Measurements from ENCODE around the gene NTRK1. TPM values are rescaled to one million over a fixed set of nuclear protein-coding genes. Genes with fewer than 3 reads are reported as not detected.

NTRK1 gene
- total RNA-seq, result 1 to 10 TPM in 1 of 4 donors, under 1 TPM in 2, not detected in 1; 0.20 to 2.6 (median 0.64) TPM

DNA sequence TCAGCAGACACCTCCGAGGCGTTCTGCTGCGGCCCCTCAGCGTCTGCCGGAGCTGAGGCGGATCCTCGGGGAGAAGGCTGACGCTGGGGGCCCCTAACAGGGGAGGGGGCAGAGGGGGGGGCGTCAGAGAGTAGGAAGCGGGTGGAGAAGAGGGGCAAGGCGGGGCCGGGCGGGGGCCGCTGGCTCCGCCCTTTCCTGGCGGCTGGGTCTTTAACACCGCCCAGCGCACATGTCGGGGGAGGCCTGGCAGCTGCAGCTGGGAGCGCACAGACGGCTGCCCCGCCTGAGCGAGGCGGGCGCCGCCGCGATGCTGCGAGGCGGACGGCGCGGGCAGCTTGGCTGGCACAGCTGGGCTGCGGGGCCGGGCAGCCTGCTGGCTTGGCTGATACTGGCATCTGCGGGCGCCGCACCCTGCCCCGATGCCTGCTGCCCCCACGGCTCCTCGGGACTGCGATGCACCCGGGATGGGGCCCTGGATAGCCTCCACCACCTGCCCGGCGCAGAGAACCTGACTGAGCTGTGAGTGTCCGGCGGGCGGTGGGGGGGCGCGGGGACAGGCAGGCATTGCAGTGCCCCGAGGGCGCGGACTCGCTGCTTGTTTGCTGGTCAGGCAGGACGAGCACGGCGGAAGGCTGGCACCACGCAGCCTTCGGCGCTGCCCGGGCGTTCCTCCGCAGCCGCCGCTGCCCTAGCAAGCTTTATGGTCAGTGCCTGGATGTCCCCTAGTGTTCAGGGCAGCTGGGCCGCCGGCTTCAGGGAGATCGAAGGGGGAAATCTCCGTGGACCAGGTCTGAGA, at the start of gene NTRK1:
Gene NTRK1 (plus strand): TSS at position 238 of the 796 bp plus-strand sequence. CDS start 70 bp downstream, at position 308.
- Histone ChIP-seq H3K9me3 (no peaks in the 10 kb centered on the region), H3K4me1 (peaks cover 14 to 27% (median 25%) of the 10 kb centered on the region in 4 donors), H3K36me3 (no peaks in the 10 kb centered on the region), H3K27me3 (peaks cover 89% of the 10 kb centered on the region), H3K4me3 (peak within 1 kb of the TSS in 3 of 4 donors; percentile 11 to 37 (median 15)), H3K27ac (no peak within 1 kb of the TSS)
- 17% methylated on average over 9 of the region's 69 CpGs; no CpG with 5 or more reads in 1 of the 2 donors for WGBS, 2 donors (ENCODE audit: low coverage in 1 of 2)
- TF ChIP-seq POLR2A (IDR thresholded peaks at IDR 0.05) (no peak), EP300 (IDR thresholded peaks at IDR 0.05; ENCODE audit: low read depth) (no peak), POLR2AphosphoS5 (IDR thresholded peaks at IDR 0.05) (no peak)
- TF ChIP-seq, protein P1, sequence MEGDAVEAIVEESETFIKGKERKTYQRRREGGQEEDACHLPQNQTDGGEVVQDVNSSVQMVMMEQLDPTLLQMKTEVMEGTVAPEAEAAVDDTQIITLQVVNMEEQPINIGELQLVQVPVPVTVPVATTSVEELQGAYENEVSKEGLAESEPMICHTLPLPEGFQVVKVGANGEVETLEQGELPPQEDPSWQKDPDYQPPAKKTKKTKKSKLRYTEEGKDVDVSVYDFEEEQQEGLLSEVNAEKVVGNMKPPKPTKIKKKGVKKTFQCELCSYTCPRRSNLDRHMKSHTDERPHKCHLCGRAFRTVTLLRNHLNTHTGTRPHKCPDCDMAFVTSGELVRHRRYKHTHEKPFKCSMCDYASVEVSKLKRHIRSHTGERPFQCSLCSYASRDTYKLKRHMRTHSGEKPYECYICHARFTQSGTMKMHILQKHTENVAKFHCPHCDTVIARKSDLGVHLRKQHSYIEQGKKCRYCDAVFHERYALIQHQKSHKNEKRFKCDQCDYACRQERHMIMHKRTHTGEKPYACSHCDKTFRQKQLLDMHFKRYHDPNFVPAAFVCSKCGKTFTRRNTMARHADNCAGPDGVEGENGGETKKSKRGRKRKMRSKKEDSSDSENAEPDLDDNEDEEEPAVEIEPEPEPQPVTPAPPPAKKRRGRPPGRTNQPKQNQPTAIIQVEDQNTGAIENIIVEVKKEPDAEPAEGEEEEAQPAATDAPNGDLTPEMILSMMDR (IDR thresholded peaks at IDR 0.05), result no peak
- DNase-seq, result peak; percentile 31
- intact Hi-C loops (cut with DNase I; ENCODE audit: low total_unique reads), result no loop called here
- in situ Hi-C loops (cut with MboI; ENCODE audit: low pct_ligation_motif_present in 1 of 4, low pct_unique_long_range_greater_than_20kb in 1 of 4, low sequenced_read_pairs in 3 of 4), result loop anchor here in 3 of 4 donors (10.0 to 25.0 kb wide), 2 partner anchors 156 to 174 kb away; partner anchors contain the start of genes NES (in 2 of the 3) and CRABP2 (in 1 of the 3)

DNA sequence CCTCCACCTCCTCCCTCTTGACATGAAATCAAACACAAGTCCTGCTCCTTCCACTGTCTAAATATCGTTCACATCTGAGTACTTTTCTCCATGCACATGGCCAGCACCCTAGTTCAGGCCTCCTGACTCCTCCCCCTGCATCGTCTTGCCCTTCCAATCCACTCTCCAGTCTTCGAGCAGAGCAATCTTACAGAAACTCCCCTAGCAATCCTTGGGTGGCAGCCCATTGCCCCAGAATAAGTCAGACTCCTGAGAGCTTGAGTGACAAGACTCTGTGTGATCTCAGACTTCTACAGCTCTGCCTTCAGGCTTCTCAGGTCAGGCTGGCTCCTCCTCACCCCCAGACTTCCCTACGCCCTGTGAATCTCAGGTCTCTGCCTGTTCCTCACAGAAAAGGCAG, 49.5 kb upstream of the NTRK1 start:
- Histone ChIP-seq H3K9me3 (no peaks in the 10 kb centered on the region), H3K4me3 (no peak overlapping the region), H3K36me3 (no peaks in the 10 kb centered on the region), H3K27me3 (no peaks in the 10 kb centered on the region), H3K27ac (no peak overlapping the region), H3K4me1 (peaks cover 9 to 28% (median 14%) of the 10 kb centered on the region in 4 donors)
- TF ChIP-seq, protein P1 (IDR thresholded peaks at IDR 0.05), result no peak
- no peak for TF ChIP-seq POLR2AphosphoS5 (IDR thresholded peaks at IDR 0.05)
- no peak for TF ChIP-seq EP300 (IDR thresholded peaks at IDR 0.05; ENCODE audit: low read depth)
- no peak for TF ChIP-seq POLR2A (IDR thresholded peaks at IDR 0.05)
- in situ Hi-C loops (cut with MboI; ENCODE audit: low pct_ligation_motif_present in 1 of 4, low pct_unique_long_range_greater_than_20kb in 1 of 4, low sequenced_read_pairs in 3 of 4) (no loop called here), intact Hi-C loops (cut with DNase I; ENCODE audit: low total_unique reads) (no loop called here)
- 53 to 64% methylated on average over 2 to 4 of the region's 4 CpGs for WGBS, 2 donors (ENCODE audit: low coverage in 1 of 2)
- DNase-seq, result no peak

DNA sequence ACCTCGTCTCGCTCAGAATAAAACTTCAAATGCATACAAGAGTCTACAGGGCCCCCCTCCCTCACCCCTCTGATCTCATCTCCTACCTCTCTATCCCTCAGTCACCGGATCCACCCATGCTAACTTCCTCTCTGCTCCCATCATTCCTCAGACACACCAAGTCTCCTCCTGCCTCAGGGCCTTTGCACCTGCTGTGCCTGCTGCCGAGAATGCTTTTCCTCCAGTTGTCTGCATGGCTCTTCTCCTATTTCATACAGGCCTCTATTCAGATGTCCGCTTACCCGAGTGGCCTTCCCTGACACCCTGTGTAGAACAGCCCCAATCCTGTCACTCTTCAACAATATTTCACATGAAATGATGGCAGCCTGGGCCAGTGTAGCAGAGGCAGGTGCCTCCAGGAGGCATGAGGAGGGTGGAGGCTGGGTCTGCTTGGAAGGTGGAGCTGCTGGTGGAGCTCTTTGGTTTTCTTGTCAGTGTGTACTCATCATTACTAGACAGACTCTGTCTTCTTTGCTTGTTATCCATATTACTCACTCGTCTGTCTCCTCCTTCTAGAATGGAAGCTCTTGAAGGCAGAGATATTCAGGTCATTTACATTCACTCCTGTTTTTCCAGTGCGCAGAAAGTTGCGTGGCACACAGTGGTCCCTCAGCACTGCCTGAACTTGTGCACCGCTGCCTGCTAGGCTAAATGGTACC, 48.2 kb upstream of the NTRK1 start:
- intact Hi-C loops (cut with DNase I; ENCODE audit: low total_unique reads) (no loop called here), in situ Hi-C loops (cut with MboI; ENCODE audit: low pct_ligation_motif_present in 1 of 4, low pct_unique_long_range_greater_than_20kb in 1 of 4, low sequenced_read_pairs in 3 of 4) (no loop called here)
- peaks cover 6 to 22% (median 13%) of the 10 kb centered on the region in 4 donors for H3K4me1 ChIP-seq
- WGBS, 2 donors (ENCODE audit: low coverage in 1 of 2), result 95 to 98% methylated on average over 8 to 10 of the region's 10 CpGs
- DNase-seq, result no peak
- H3K4me3 ChIP-seq, result no peak overlapping the region
- TF ChIP-seq EP300 (IDR thresholded peaks at IDR 0.05; ENCODE audit: low read depth) (no peak), POLR2A (IDR thresholded peaks at IDR 0.05) (no peak), POLR2AphosphoS5 (IDR thresholded peaks at IDR 0.05) (no peak)
- TF ChIP-seq, protein P1 (IDR thresholded peaks at IDR 0.05), result no peak
- no peak overlapping the region for H3K27ac ChIP-seq
- H3K27me3 ChIP-seq, result no peaks in the 10 kb centered on the region
- no peaks in the 10 kb centered on the region for H3K36me3 ChIP-seq
- no peaks in the 10 kb centered on the region for H3K9me3 ChIP-seq

DNA sequence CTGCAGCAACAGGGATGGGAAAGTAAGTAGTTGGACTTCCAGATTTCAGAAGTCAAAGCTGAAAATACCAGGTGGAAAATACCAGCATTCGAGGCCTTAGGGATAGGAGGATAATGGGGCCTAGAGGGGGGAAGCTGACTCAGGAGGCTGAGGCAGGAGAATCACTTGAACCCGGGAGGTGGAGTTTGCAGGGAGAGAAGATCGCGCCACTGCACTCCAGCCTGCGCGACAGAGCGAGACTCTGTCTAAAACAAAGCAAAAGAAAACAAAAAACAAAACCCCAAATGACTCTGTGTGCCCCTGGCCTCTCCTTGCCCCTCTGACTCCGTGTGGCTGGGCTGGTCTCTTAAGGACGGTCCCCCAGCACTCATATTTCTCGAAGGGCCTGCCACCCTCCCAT, 47.4 kb upstream of the NTRK1 start:
- 41% methylated on average over 7 to 10 of the region's 10 CpGs for WGBS, 2 donors (ENCODE audit: low coverage in 1 of 2)
- TF ChIP-seq POLR2AphosphoS5 (IDR thresholded peaks at IDR 0.05) (no peak), EP300 (IDR thresholded peaks at IDR 0.05; ENCODE audit: low read depth) (no peak), POLR2A (IDR thresholded peaks at IDR 0.05) (no peak)
- TF ChIP-seq, protein P1 (IDR thresholded peaks at IDR 0.05), result no peak
- Histone ChIP-seq H3K9me3 (no peaks in the 10 kb centered on the region), H3K27ac (peak overlapping the region; percentile 63 to 79 (median 76)), H3K27me3 (no peaks in the 10 kb centered on the region), H3K4me1 (peaks cover 6 to 22% (median 13%) of the 10 kb centered on the region in 4 donors), H3K36me3 (no peaks in the 10 kb centered on the region), H3K4me3 (peak overlapping the region in 3 of 4 donors; percentile 14 to 53 (median 38))
- no peak for DNase-seq
- intact Hi-C loops (cut with DNase I; ENCODE audit: low total_unique reads), result no loop called here
- in situ Hi-C loops (cut with MboI; ENCODE audit: low pct_ligation_motif_present in 1 of 4, low pct_unique_long_range_greater_than_20kb in 1 of 4, low sequenced_read_pairs in 3 of 4), result no loop called here

Data from transverse colon (tissue), 4 donors.